ENCODE measurements around the gene HTT-AS. TPM values are rescaled to one million over a fixed set of nuclear protein-coding genes. Genes with fewer than 3 reads are reported as not detected.

The HTT-AS gene
- total and polyA plus RNA-seq, 2 of the 13 experiments (the other 11 are each of a cell fraction or from before 2014, with no cell fraction given) = not detected

DNA sequence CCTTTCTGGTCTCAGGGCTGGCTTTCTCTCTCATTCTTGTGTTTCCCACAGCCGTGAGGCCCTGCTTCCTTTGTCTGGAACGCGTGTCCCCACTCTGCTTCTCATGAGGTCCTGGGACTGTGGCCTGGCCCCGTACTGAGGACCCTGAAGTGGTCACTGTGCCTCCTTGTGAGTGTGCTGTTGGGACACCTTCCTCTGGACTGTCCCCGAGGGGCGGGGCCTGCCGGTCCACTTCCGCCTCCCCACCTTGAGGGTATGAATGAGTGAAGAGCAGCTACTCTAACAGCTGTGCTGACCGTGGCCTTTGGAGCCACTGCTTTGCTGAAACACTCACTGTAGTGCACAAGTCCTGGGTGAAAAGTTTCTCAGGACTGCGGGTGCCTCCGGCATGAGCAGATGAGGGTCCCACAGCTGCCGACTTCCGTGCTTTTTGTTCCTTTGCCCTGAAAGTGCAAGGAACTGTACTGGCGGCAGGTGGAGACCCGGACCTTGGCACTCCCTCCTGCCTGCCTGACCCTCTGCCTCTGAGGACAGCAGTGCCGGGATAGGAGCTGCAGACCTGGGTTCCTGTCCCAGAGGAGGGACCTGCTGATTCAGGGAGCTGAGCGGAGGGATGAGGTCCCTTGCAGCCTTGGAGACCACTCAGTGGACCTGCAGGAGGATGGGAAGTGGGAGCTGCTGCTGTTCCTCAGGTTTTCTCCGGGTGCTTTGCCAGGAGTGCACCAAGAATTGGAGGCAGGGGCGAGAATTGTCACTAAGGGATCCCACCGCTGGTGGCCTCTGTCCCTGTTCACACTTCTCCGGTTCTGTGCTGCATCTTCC is 38.0 kb downstream of the HTT-AS start (continued):
- TF ChIP-seq, protein P1, sequence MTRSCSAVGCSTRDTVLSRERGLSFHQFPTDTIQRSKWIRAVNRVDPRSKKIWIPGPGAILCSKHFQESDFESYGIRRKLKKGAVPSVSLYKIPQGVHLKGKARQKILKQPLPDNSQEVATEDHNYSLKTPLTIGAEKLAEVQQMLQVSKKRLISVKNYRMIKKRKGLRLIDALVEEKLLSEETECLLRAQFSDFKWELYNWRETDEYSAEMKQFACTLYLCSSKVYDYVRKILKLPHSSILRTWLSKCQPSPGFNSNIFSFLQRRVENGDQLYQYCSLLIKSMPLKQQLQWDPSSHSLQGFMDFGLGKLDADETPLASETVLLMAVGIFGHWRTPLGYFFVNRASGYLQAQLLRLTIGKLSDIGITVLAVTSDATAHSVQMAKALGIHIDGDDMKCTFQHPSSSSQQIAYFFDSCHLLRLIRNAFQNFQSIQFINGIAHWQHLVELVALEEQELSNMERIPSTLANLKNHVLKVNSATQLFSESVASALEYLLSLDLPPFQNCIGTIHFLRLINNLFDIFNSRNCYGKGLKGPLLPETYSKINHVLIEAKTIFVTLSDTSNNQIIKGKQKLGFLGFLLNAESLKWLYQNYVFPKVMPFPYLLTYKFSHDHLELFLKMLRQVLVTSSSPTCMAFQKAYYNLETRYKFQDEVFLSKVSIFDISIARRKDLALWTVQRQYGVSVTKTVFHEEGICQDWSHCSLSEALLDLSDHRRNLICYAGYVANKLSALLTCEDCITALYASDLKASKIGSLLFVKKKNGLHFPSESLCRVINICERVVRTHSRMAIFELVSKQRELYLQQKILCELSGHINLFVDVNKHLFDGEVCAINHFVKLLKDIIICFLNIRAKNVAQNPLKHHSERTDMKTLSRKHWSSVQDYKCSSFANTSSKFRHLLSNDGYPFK (CRISPR knock-in tag; IDR thresholded peaks at IDR 0.05; ENCODE audit: borderline replicate concordance) = peak; percentile 56; the same call in 1 of the 2 replicates
- TF ChIP-seq ZNF232 (CRISPR knock-in tag; IDR thresholded peaks at IDR 0.05; ENCODE audit: borderline replicate concordance) (0 out of 2 replicates have a peak, but pooled peaks have one; percentile 55), XBP1 (CRISPR knock-in tag; IDR thresholded peaks at IDR 0.05) (no peak), KLF16 (CRISPR knock-in tag; IDR thresholded peaks at IDR 0.05) (peak in 1 of 2 experiments; percentile 46; a peak in 1 of 4 replicates), NR2F1 (CRISPR knock-in tag; IDR thresholded peaks at IDR 0.05) (no peak), ELF1 (CRISPR knock-in tag; IDR thresholded peaks at IDR 0.05) (peak; percentile 82), ZNF850 (CRISPR knock-in tag; conservative IDR thresholded peaks at IDR 0.05) (no peak), ETV5 (CRISPR knock-in tag; IDR thresholded peaks at IDR 0.05; ENCODE audit: borderline replicate concordance) (peak; percentile 60; the same call in 1 of the 2 replicates), GABPB1 (CRISPR knock-in tag; IDR thresholded peaks at IDR 0.05) (peak; percentile 80), BORCS8-MEF2B (CRISPR knock-in tag; IDR thresholded peaks at IDR 0.05) (peak; percentile 22; the same call in 1 of the 2 replicates), PCBP2 (optimal IDR thresholded peaks at IDR 0.05; ENCODE audit: low read depth, low read length, poor library complexity, severe bottlenecking) (no peak)
